ENCODE measurements around the gene TMEM37.

TMEM37 gene

GRCh38 chr2:119472749-119473148 is 41.1 kb downstream of the TMEM37 start:
- H3K27ac ChIP-seq: no peak overlapping the region
- H3K36me3 ChIP-seq: no peaks in the 10 kb centered on the region
- no peaks in the 10 kb centered on the region for H3K4me1 ChIP-seq (ENCODE audit: control insufficient read depth in 1 of 2, insufficient read depth in 1 of 2, low read depth in 1 of 2, low read length in 1 of 2)
- H3K27me3 ChIP-seq: peaks cover 9% of the 10 kb centered on the region
- TF ChIP-seq CTCF (IDR thresholded peaks at IDR 0.05): no peak
- no peak overlapping the region for H3K4me3 ChIP-seq (ENCODE audit: low read depth in 1 of 2, low read length in 1 of 2)
- no peaks in the 10 kb centered on the region for H3K9me3 ChIP-seq

GRCh38 chr2:119473621-119474370 is 42.1 kb downstream of the TMEM37 start:
- Histone ChIP-seq H3K27me3 (peaks cover 3% of the 10 kb centered on the region), H3K4me3 (ENCODE audit: low read depth in 1 of 2, low read length in 1 of 2) (no peak overlapping the region), H3K9me3 (no peaks in the 10 kb centered on the region), H3K4me1 (ENCODE audit: control insufficient read depth in 1 of 2, insufficient read depth in 1 of 2, low read depth in 1 of 2, low read length in 1 of 2) (no peaks in the 10 kb centered on the region), H3K27ac (no peak overlapping the region), H3K36me3 (no peaks in the 10 kb centered on the region)
- TF ChIP-seq CTCF (IDR thresholded peaks at IDR 0.05): no peak

GRCh38 chr2:119474371-119475224 is 42.9 kb downstream of the TMEM37 start:
- Histone ChIP-seq H3K4me3 (ENCODE audit: low read depth in 1 of 2, low read length in 1 of 2) (no peak overlapping the region), H3K9me3 (no peaks in the 10 kb centered on the region), H3K36me3 (no peaks in the 10 kb centered on the region), H3K27ac (no peak overlapping the region), H3K27me3 (no peaks in the 10 kb centered on the region), H3K4me1 (ENCODE audit: control insufficient read depth in 1 of 2, insufficient read depth in 1 of 2, low read depth in 1 of 2, low read length in 1 of 2) (no peaks in the 10 kb centered on the region)
- TF ChIP-seq CTCF (IDR thresholded peaks at IDR 0.05): no peak

GRCh38 chr2:119475225-119475856 is 43.7 kb downstream of the TMEM37 start:
- H3K9me3 ChIP-seq: no peaks in the 10 kb centered on the region
- H3K4me1 ChIP-seq (ENCODE audit: control insufficient read depth in 1 of 2, insufficient read depth in 1 of 2, low read depth in 1 of 2, low read length in 1 of 2): no peaks in the 10 kb centered on the region
- no peak for TF ChIP-seq CTCF (IDR thresholded peaks at IDR 0.05)
- H3K4me3 ChIP-seq (ENCODE audit: low read depth in 1 of 2, low read length in 1 of 2): no peak overlapping the region
- no peaks in the 10 kb centered on the region for H3K36me3 ChIP-seq
- no peak overlapping the region for H3K27ac ChIP-seq
- no peaks in the 10 kb centered on the region for H3K27me3 ChIP-seq

GRCh38 chr2:119475857-119476244 is 44.2 kb downstream of the TMEM37 start:
- Histone ChIP-seq H3K4me3 (ENCODE audit: low read depth in 1 of 2, low read length in 1 of 2) (no peak overlapping the region), H3K36me3 (no peaks in the 10 kb centered on the region), H3K9me3 (no peaks in the 10 kb centered on the region), H3K27ac (no peak overlapping the region), H3K27me3 (no peaks in the 10 kb centered on the region), H3K4me1 (ENCODE audit: control insufficient read depth in 1 of 2, insufficient read depth in 1 of 2, low read depth in 1 of 2, low read length in 1 of 2) (no peaks in the 10 kb centered on the region)
- no peak for TF ChIP-seq CTCF (IDR thresholded peaks at IDR 0.05)
